Neural progenitor cell (in vitro differentiated cells): ENCODE data around the gene SYNCRIP. TPM values are rescaled to one million over a fixed set of nuclear protein-coding genes. Genes with fewer than 3 reads are reported as not detected.

Source experiments
- DNase-seq: peaks from one replicate; pipeline ENCODE4 v3.0.0-alpha.2; 2016; ENCODE audit warnings: low spot score
- H2AFZ ChIP-seq: fragments of 200-600 bp; sonication (generic); replicated peaks from 2 replicates; pipeline ENCODE4 v1.6.1; 2016; ENCODE audit warnings: antibody characterized with exemption
- H3F3A ChIP-seq: fragments of 200-600 bp; sonication (generic); 2 replicates; pipeline ENCODE4 v1.6.1; 2016; ENCODE audit warnings: antibody characterized with exemption, low read depth
- H3K27ac ChIP-seq: fragments of 200-600 bp; sonication (generic); 2 replicates; pipeline ENCODE4 v1.5.1; 2016; ENCODE audit warnings: mild to moderate bottlenecking
- H3K27me3 ChIP-seq: fragments of 200-600 bp; sonication (generic); 2 replicates; pipeline ENCODE4 v1.6.1; 2016; ENCODE audit warnings: mild to moderate bottlenecking, moderate library complexity
- H3K36me3 ChIP-seq: fragments of 200-600 bp; sonication (generic); 2 replicates; pipeline ENCODE4 v1.5.1; 2016
- H3K4me1 ChIP-seq: fragments of 200-600 bp; sonication (generic); 2 replicates; pipeline ENCODE4 v1.6.1; 2016; ENCODE audit warnings: mixed run types
- H3K4me2 ChIP-seq: fragments of 200-600 bp; sonication (generic); 2 replicates; pipeline ENCODE4 v1.6.1; 2016
- H3K4me3 ChIP-seq: fragments of 200-600 bp; sonication (generic); 2 replicates; pipeline ENCODE4 v1.5.1; 2016
- H3K79me2 ChIP-seq: fragments of 200-600 bp; sonication (generic); 2 replicates; pipeline ENCODE4 v1.6.1; 2016; ENCODE audit warnings: low read depth
- H3K9ac ChIP-seq: fragments of 200-600 bp; sonication (generic); 2 replicates; pipeline ENCODE4 v1.6.1; 2016
- H3K9me3 ChIP-seq: fragments of 200-600 bp; sonication (generic); 2 replicates; pipeline ENCODE4 v1.5.1; 2016; ENCODE audit warnings: low read depth
- H4K20me1 ChIP-seq: fragments of 200-600 bp; sonication (generic); 2 replicates; pipeline ENCODE4 v1.6.1; 2016; ENCODE audit warnings: low read depth
- H3K27ac Mint-ChIP-seq: 3 replicates; pipeline ENCODE4 v1.8.0; 2021; ENCODE audit warnings: mixed read lengths
- H3K27me3 Mint-ChIP-seq: 2 replicates; pipeline ENCODE4 v1.8.0; 2022; ENCODE audit warnings: low read depth, mild to moderate bottlenecking, inconsistent platforms, moderate library complexity, mixed read lengths; ENCODE audit not compliant: insufficient read depth
- H3K36me3 Mint-ChIP-seq: 3 replicates; pipeline ENCODE4 v1.8.0; 2021; ENCODE audit warnings: mixed read lengths
- H3K4me1 Mint-ChIP-seq: 3 replicates; pipeline ENCODE4 v1.8.0; 2021; ENCODE audit warnings: mixed read lengths
- H3K4me3 Mint-ChIP-seq: 3 replicates; pipeline ENCODE4 v1.8.0; 2021; ENCODE audit warnings: mild to moderate bottlenecking, moderate library complexity, mixed read lengths
- H3K9me3 Mint-ChIP-seq: 3 replicates; pipeline ENCODE4 v1.8.0; 2020; ENCODE audit warnings: mixed read lengths
- CTCF ChIP-seq: fragments of 200-600 bp; sonication (generic); IDR thresholded peaks from 2 replicates; pipeline ENCODE4 v1.5.1; 2017; ENCODE audit warnings: antibody characterized with exemption, mild to moderate bottlenecking
- EZH2 ChIP-seq: fragments of 200-600 bp; sonication (generic); IDR thresholded peaks from 2 replicates; pipeline ENCODE4 v1.6.1; 2017; ENCODE audit warnings: antibody characterized with exemption, mild to moderate bottlenecking, moderate library complexity
- EZH2phosphoT487 ChIP-seq: fragments of 200-600 bp; sonication (generic); IDR thresholded peaks from 2 replicates; pipeline ENCODE4 v1.6.1; 2017; ENCODE audit warnings: antibody characterized with exemption
- total RNA-seq: library from RNA; depleted of rRNA; stranded (reverse); fragments of >200 nt; gene quantifications from 2 replicates; pipeline ENCODE4 v1.2.3, GENCODE V29; 2015; ENCODE audit warnings: low replicate concordance

SYNCRIP gene
- total RNA-seq, 1 donor from 2014 or later = 150 TPM

GRCh38 chr6:85580878-85581267, 61.8 kb downstream of the SYNCRIP start:
- Mint-ChIP-seq H3K9me3 (peaks cover 45% of the 10 kb centered on the region), H3K4me1 (no peaks in the 10 kb centered on the region), H3K36me3 (peaks cover 27% of the 10 kb centered on the region), H3K4me3 (no peak overlapping the region), H3K27me3 (no peaks in the 10 kb centered on the region), H3K27ac (no peak overlapping the region)
- no peaks in the 10 kb centered on the region for H3K27me3 ChIP-seq
- H3K9me3 ChIP-seq = peaks cover 6% of the 10 kb centered on the region
- H4K20me1 ChIP-seq = no peaks in the 10 kb centered on the region
- no peaks in the 10 kb centered on the region for H3F3A ChIP-seq
- TF ChIP-seq CTCF (no peak), EZH2phosphoT487 (no peak), EZH2 (no peak)
- no peaks in the 10 kb centered on the region for H3K4me1 ChIP-seq
- no peak overlapping the region for H3K4me2 ChIP-seq
- H3K9ac ChIP-seq = no peak overlapping the region
- H3K36me3 ChIP-seq = no peaks in the 10 kb centered on the region
- H2AFZ ChIP-seq = no peak overlapping the region
- H3K4me3 ChIP-seq = no peak overlapping the region
- no peak for DNase-seq
- no peak overlapping the region for H3K27ac ChIP-seq
- H3K79me2 ChIP-seq = peaks cover 41% of the 10 kb centered on the region

GRCh38 chr6:85580118-85580877, 62.4 kb downstream of the SYNCRIP start:
- no peaks in the 10 kb centered on the region for H3K27me3 Mint-ChIP-seq
- H3K79me2 ChIP-seq = peaks cover 35% of the 10 kb centered on the region

GRCh38 chr6:85579581-85579980, 63.1 kb downstream of the SYNCRIP start:
- peaks cover 23% of the 10 kb centered on the region for H3K36me3 Mint-ChIP-seq
- H3K27me3 Mint-ChIP-seq = no peaks in the 10 kb centered on the region
- H3K4me1 Mint-ChIP-seq = no peaks in the 10 kb centered on the region
- Histone ChIP-seq H3K4me2 (no peak overlapping the region), H4K20me1 (no peaks in the 10 kb centered on the region), H3F3A (no peaks in the 10 kb centered on the region), H3K27ac (no peak overlapping the region), H3K36me3 (no peaks in the 10 kb centered on the region), H3K27me3 (no peaks in the 10 kb centered on the region), H3K79me2 (peaks cover 28% of the 10 kb centered on the region), H3K4me3 (no peak overlapping the region), H3K9ac (no peak overlapping the region), H2AFZ (no peak overlapping the region), H3K9me3 (peaks cover 6% of the 10 kb centered on the region), H3K4me1 (no peaks in the 10 kb centered on the region)
- H3K9me3 Mint-ChIP-seq = peaks cover 34% of the 10 kb centered on the region
- no peak overlapping the region for H3K27ac Mint-ChIP-seq
- H3K4me3 Mint-ChIP-seq = no peak overlapping the region
- TF ChIP-seq EZH2 = no peak
- TF ChIP-seq EZH2phosphoT487 = no peak
- no peak for TF ChIP-seq CTCF
- no peak for DNase-seq

More at GRCh38 chr6:85580118-85580877, 62.4 kb downstream of the SYNCRIP start:
- no peaks in the 10 kb centered on the region for H3F3A ChIP-seq
- no peak overlapping the region for H3K4me2 ChIP-seq
- no peak overlapping the region for H3K4me3 Mint-ChIP-seq
- H3K9me3 Mint-ChIP-seq = peaks cover 40% of the 10 kb centered on the region
- no peaks in the 10 kb centered on the region for H3K27me3 ChIP-seq
- no peaks in the 10 kb centered on the region for H3K4me1 ChIP-seq
- H3K36me3 Mint-ChIP-seq = peaks cover 25% of the 10 kb centered on the region
- no peaks in the 10 kb centered on the region for H3K36me3 ChIP-seq
- no peak overlapping the region for H3K9ac ChIP-seq
- no peak overlapping the region for H3K27ac ChIP-seq
- H3K9me3 ChIP-seq = peaks cover 6% of the 10 kb centered on the region
- no peak overlapping the region for H3K27ac Mint-ChIP-seq
- no peak for TF ChIP-seq EZH2
- no peak for TF ChIP-seq EZH2phosphoT487
- no peak for TF ChIP-seq CTCF
- H4K20me1 ChIP-seq = no peaks in the 10 kb centered on the region
- H2AFZ ChIP-seq = no peak overlapping the region
- DNase-seq = no peak
- no peak overlapping the region for H3K4me3 ChIP-seq
- no peaks in the 10 kb centered on the region for H3K4me1 Mint-ChIP-seq
